GM12878 (cell line): Measurements from ENCODE around the gene POLR2B. TPM values are rescaled to one million over a fixed set of nuclear protein-coding genes. Genes with fewer than 3 reads are reported as not detected.

Experiments
- ATAC-seq: fragments of 200-7000 bp; cut with Tn5 transposase; 3 replicates; pipeline ENCODE4 v1.9.1; 2020; ENCODE audit warnings: mild to moderate bottlenecking, moderate library complexity
- Bru-seq: library from RNA; stranded (reverse); fragments of 400-500 nt; gene quantifications from one replicate; lab custom pipeline; 2021; lab: Mats Ljungman, UMichigan
- BruChase-seq, 2 experiments: library from RNA; stranded (reverse); fragments of 400-500 nt; gene quantifications; one replicate each; lab custom pipeline; 2021; lab: Mats Ljungman, UMichigan
- BruUV-seq: library from RNA; stranded (reverse); fragments of 400-500 nt; replicated peaks from 2 replicates; lab custom pipeline; 2021; lab: Mats Ljungman, UMichigan
- CTCF ChIA-PET: fragments of 300-600 bp; sonication (Branson Sonifier 250); formaldehyde crosslinking; extraction: SDS; loops from one replicate; lab custom pipeline; 2021; ENCODE audit warnings: inconsistent platforms; lab: Yijun Ruan, JAX
- POLR2A ChIA-PET: fragments of 350-600 bp; formaldehyde crosslinking; extraction: SDS; loops from one replicate; lab custom pipeline; 2021; ENCODE audit warnings: inconsistent platforms; lab: Charles Lee
- RAD21 ChIA-PET: fragments of 300-600 bp; sonication (Branson Sonifier 250); formaldehyde crosslinking; loops from one replicate; lab custom pipeline; 2023; ENCODE audit warnings: antibody characterized with exemption; ENCODE audit not compliant: unreplicated experiment; lab: Charles Lee
- SMC1A ChIA-PET: fragments of 300-600 bp; sonication (Branson Sonifier 250); formaldehyde crosslinking; loops from one replicate; lab custom pipeline; 2023; ENCODE audit not compliant: unreplicated experiment, uncharacterized antibody; lab: Charles Lee
- DNase-seq: peaks from one replicate; pipeline ENCODE4 v3.0.0-alpha.2; 2011; ENCODE audit warnings: low read depth, low spot score
- FAIRE-seq: peaks from 3 replicates; lab custom pipeline; 2011; peaks lifted over from hg19 to GRCh38; lab: Jason Lieb, UNC
- H2AFZ ChIP-seq: 2 replicates; pipeline ENCODE4 v1.6.0; 2011; ENCODE audit warnings: low read depth, low read length, control low read depth; ENCODE audit not compliant: control insufficient read depth
- H3K27ac ChIP-seq: 2 replicates; pipeline ENCODE4 v1.5.1; 2011; ENCODE audit warnings: control low read depth; ENCODE audit not compliant: control insufficient read depth, insufficient read depth
- H3K27me3 ChIP-seq, 2 experiments: replicated peaks in 1 of 2; 2 replicates each; pipeline versions ENCODE4 v1.6.0 to v1.6.1; 2011; ENCODE audit warnings: low read length in 1 of 2; ENCODE audit not compliant: control insufficient read depth in 2 of 2, insufficient read depth in 2 of 2
- H3K36me3 ChIP-seq, 2 experiments: 2 replicates each; pipeline ENCODE4 v1.5.1; 2011; ENCODE audit warnings: low read length in 1 of 2; ENCODE audit not compliant: control insufficient read depth in 2 of 2, insufficient read depth in 2 of 2
- H3K4me1 ChIP-seq: 2 replicates; pipeline ENCODE4 v1.6.1; 2011; ENCODE audit warnings: mild to moderate bottlenecking, low read length, moderate library complexity, mixed read lengths; ENCODE audit not compliant: control insufficient read depth, insufficient read depth
- H3K4me2 ChIP-seq: 2 replicates; pipeline ENCODE4 v1.6.0; 2011; ENCODE audit warnings: control low read depth; ENCODE audit not compliant: control insufficient read depth, insufficient read depth
- H3K4me3 ChIP-seq: fragments of 200-600 bp; sonication (generic); 2 replicates; pipeline ENCODE4 v1.5.1; 2016
- H3K79me2 ChIP-seq: 2 replicates; pipeline ENCODE4 v1.6.0; 2011; ENCODE audit warnings: low read length; ENCODE audit not compliant: control insufficient read depth, insufficient read depth
- H3K9ac ChIP-seq: 2 replicates; pipeline ENCODE4 v1.8.0; 2011; ENCODE audit warnings: low read length, control low read depth, mixed read lengths; ENCODE audit not compliant: control insufficient read depth, insufficient read depth
- H3K9me3 ChIP-seq: replicated peaks from 3 replicates; pipeline ENCODE4 v1.5.1; 2011; ENCODE audit warnings: mild to moderate bottlenecking, low read length; ENCODE audit not compliant: control insufficient read depth, insufficient read depth
- H4K20me1 ChIP-seq: 2 replicates; pipeline ENCODE4 v1.6.0; 2011; ENCODE audit not compliant: control insufficient read depth, insufficient read depth
- BHLHE40 ChIP-seq, 2 experiments: fragments of 450-650 bp in 1 of 2; IDR thresholded peaks; 2 replicates each; pipeline ENCODE4 v1.6.1; 2011 to 2017; ENCODE audit warnings: low read depth in 2 of 2, borderline replicate concordance in 1 of 2, improper control_type of control experiment in 1 of 2, low read length in 1 of 2, mild to moderate bottlenecking in 1 of 2
- BMI1 ChIP-seq: fragments of 450-650 bp; IDR thresholded peaks from 2 replicates; pipeline ENCODE4 v1.6.1; 2016; ENCODE audit warnings: mild to moderate bottlenecking, moderate library complexity, borderline replicate concordance
- IKZF2 ChIP-seq, 2 experiments: fragments of 450-650 bp; IDR thresholded peaks; 2 replicates each; pipeline ENCODE4 v1.6.1; 2017; ENCODE audit warnings: mild to moderate bottlenecking in 2 of 2, moderate library complexity in 2 of 2
- NR2F1 ChIP-seq: fragments of 450-650 bp; conservative IDR thresholded peaks from 2 replicates; pipeline ENCODE4 v1.6.1; 2017; ENCODE audit warnings: mild to moderate bottlenecking
- POU2F2 ChIP-seq: IDR thresholded peaks from 3 replicates; pipeline ENCODE4 v1.6.1; 2011; ENCODE audit warnings: low read depth, mild to moderate bottlenecking, low read length, borderline replicate concordance
- REST ChIP-seq: IDR thresholded peaks from 2 replicates; pipeline ENCODE4 v1.6.1; 2012; ENCODE audit warnings: mild to moderate bottlenecking, low read depth, low read length
- STAT1 ChIP-seq: fragments of 450-650 bp; conservative IDR thresholded peaks from 2 replicates; pipeline ENCODE4 v1.6.1; 2014; ENCODE audit warnings: antibody characterized with exemption, mild to moderate bottlenecking
- TAF1 ChIP-seq: IDR thresholded peaks from 2 replicates; pipeline ENCODE4 v1.6.1; 2011; ENCODE audit warnings: mild to moderate bottlenecking, low read depth, low read length, borderline replicate concordance
- WGBS: methylation state at CpG from one replicate; pipeline ENCODE4 v1.1.6; 2016; ENCODE audit warnings: low lambda C conversion rate; ENCODE audit not compliant: insufficient replicate concordance, insufficient coverage; ENCODE audit errors: missing lambda C conversion rate; 5-methylcytosine and 5-hydroxymethylcytosine counted together
- in situ Hi-C: fragments of 300-500 bp; cut with MboI; formaldehyde crosslinking; loops from 9 replicates; pipeline ENCODE4 v1.14.3; 2018; ENCODE audit warnings: mixed read lengths
- intact Hi-C: fragments of 100-400 bp; cut with micrococcal nuclease; formaldehyde crosslinking; loops from one replicate; pipeline ENCODE4 v1.14.2; 2022; ENCODE audit not compliant: unreplicated experiment
- long read RNA-seq, 2 experiments: library from polyadenylated mRNA; unstranded; transcript quantifications; one replicate each; pipeline ENCODE4 v2.0.0, GENCODE V29; 2019 to 2020
- polyA minus RNA-seq, 3 experiments: library from RNA; depleted of rRNA, polyadenylated mRNA; stranded (reverse); fragments of >200 nt; gene quantifications; 2 replicates each; pipeline ENCODE4 v1.2.3, GENCODE V29; 2011
- polyA plus RNA-seq, 11 experiments: library from polyadenylated mRNA; depleted of rRNA in 4 of 11; unstranded in 6 of 11; stranded (reverse) in 5 of 11; fragments of >200 nt; fragmentation: Nextera tagmentation in 4 of 11; fragmentation: Illumina TruSeq in 1 of 11; extraction: Ambion mirVana in 4 of 11; extraction: Trizol in 1 of 11; gene quantifications; 1 replicate in 1 of 11; 2 replicates in 10 of 11; pipeline versions ENCODE4 v1.2.1 to v1.2.3, GENCODE V29; 2011 to 2016; ENCODE audit warnings: inconsistent platforms in 2 of 11, missing spikeins in 2 of 11, low read depth in 1 of 11
- total RNA-seq, 4 experiments: library from RNA; depleted of rRNA in 3 of 4; stranded (reverse); fragments of >200 nt in 3 of 4; fragmentation: Illumina TruSeq in 1 of 4; extraction: Trizol in 1 of 4; gene quantifications; 2 replicates each; pipeline versions ENCODE4 v1.2.1 to v1.2.3, GENCODE V29; 2013 to 2021
- TF ChIP-seq, protein P1 (sequence below): fragments of 150-350 bp; IDR thresholded peaks from 2 replicates; pipeline ENCODE4 v1.6.1; 2016; ENCODE audit warnings: low read depth, low read length

The POLR2B gene
- 155 and 180 TPM in 2 replicates for total RNA-seq (2013; cell fraction: nucleolus; rRNA removed)
- 85.9 and 109 TPM in 2 replicates for total RNA-seq (2014; rRNA removed)
- total RNA-seq (2014; rRNA removed; fragmentation: Illumina TruSeq; extraction: Trizol): 117 and 120 TPM in 2 replicates
- total RNA-seq (2021): 101 and 103 TPM in 2 replicates
- polyA plus RNA-seq (2011; ENCODE audit: low read depth): 45.0 TPM
- 183 and 225 TPM in 2 replicates for polyA plus RNA-seq (2011; rRNA removed)
- 63.6 and 63.9 TPM in 2 replicates for polyA plus RNA-seq (2011; cell fraction: cytosol; rRNA removed)
- polyA plus RNA-seq (2011; cell fraction: nucleus; rRNA removed): 223 and 246 TPM in 2 replicates
- polyA plus RNA-seq (2012): 68.0 and 75.6 TPM in 2 replicates
- 113 and 144 TPM in 2 replicates for polyA plus RNA-seq (2014; fragmentation: Illumina TruSeq; extraction: Trizol)
- polyA plus RNA-seq (2014; fragmentation: Nextera tagmentation; extraction: Ambion mirVana): 10 to 100 TPM; 46.0 to 60.9 TPM
- 85.2 and 110 TPM in 2 replicates for polyA plus RNA-seq (2014; rRNA removed)
- 10 to 100 TPM; 89.3 to 95.2 TPM for polyA plus RNA-seq (2016; fragmentation: Nextera tagmentation; extraction: Ambion mirVana)
- 68.0 and 153 TPM in 2 replicates for polyA minus RNA-seq (2011; rRNA and poly(A)+ RNA removed)
- 35.5 and 39.4 TPM in 2 replicates for polyA minus RNA-seq (2011; cell fraction: cytosol; rRNA and poly(A)+ RNA removed)
- 39.7 and 72.2 TPM in 2 replicates for polyA minus RNA-seq (2011; cell fraction: nucleus; rRNA and poly(A)+ RNA removed)
- Bru-seq, nascent RNA: percentile 91 among the genes with signal in this experiment
- percentile 96 among the genes with signal in this experiment for BruChase-seq, experiment 1, labeled RNA remaining after a 6-hour chase
- BruChase-seq, experiment 2, labeled RNA remaining after a 2-hour chase: percentile 95 among the genes with signal in this experiment
- long read RNA-seq, experiment 1, full-length matches to known transcripts: 26 of 38 reads
- long read RNA-seq, experiment 1, partial matches to known transcripts: 7 of 38 reads
- long read RNA-seq, experiment 1, other reads (novel, unspliced or antisense): 5 of 38 reads
- long read RNA-seq, experiment 2, transcript POLR2B-201 (25 exons, 3,748 nt): major isoform, 12 of 224 reads
- long read RNA-seq, experiment 2, partial matches to known transcripts: 191 of 224 reads
- long read RNA-seq, experiment 2, other reads (novel, unspliced or antisense): 18 of 224 reads

GRCh38 chr4:56978750-56979303, at the start of gene POLR2B:
Gene POLR2B, plus strand, starts transcription at chr4:56978896. Its CDS starts 90 bp downstream, at chr4:56978986.
- ChIA-PET CTCF (interaction anchor here (1.2 to 2.4 kb wide), 5 partner anchors 9 to 185 kb away, joined by 3 to 7 read pairs (median 5); no protein-coding TSS in a partner anchor), SMC1A (interaction anchor here (0.6 to 3.3 kb wide), 11 partner anchors 8 to 543 kb away, joined by 3 to 18 read pairs (median 4); partner anchors contain the start of genes PAICS and REST), RAD21 (interaction anchor here (1.4 to 3.9 kb wide), 4 partner anchors 12 to 543 kb away, joined by 3 to 43 read pairs (median 12); partner anchors contain the start of genes PAICS, PPAT and REST), POLR2A (interaction anchor here (1.0 to 4.1 kb wide), 10 partner anchors 9 to 1433 kb away, joined by 3 to 31 read pairs (median 13); partner anchors contain the start of genes AASDH, PAICS, PPAT and REST)
- intact Hi-C loops: loop anchor here (2.0 to 5.0 kb wide), 2 partner anchors 542 to 1032 kb away; partner anchors contain the start of genes CEP135 and PAICS
- WGBS: under 1% methylated on average over 37 of the region's 37 CpGs
- TSS peak; percentile 87 for BruUV-seq
- ATAC-seq (peak; percentile 67), DNase-seq (peak; percentile 86), FAIRE-seq (peak; percentile 96)
- in situ Hi-C loops: no loop called here
- Histone ChIP-seq H4K20me1 (peaks cover 10% of the 10 kb centered on the region), H3K9ac (peak within 1 kb of the TSS; percentile 98), H3K27me3 (no peaks in the 10 kb centered on the region), H3K9me3 (peaks cover under 1% of the 10 kb centered on the region), H3K27ac (peak within 1 kb of the TSS; percentile 92), H3K4me2 (peak within 1 kb of the TSS; percentile 66), H3K79me2 (peaks cover 83% of the 10 kb centered on the region), H3K36me3 (no peaks in the 10 kb centered on the region; a peak in 1 of 4 replicates), H3K4me3 (peak within 1 kb of the TSS; percentile 92), H2AFZ (peak within 1 kb of the TSS; percentile 87), H3K4me1 (peaks cover 4% of the 10 kb centered on the region)
- TF ChIP-seq IKZF2 (IDR thresholded peaks at IDR 0.05) (peak; percentile 26 to 39; a peak in 2 of 4 replicates), STAT1 (no peak), NR2F1 (peak; percentile 97; the same call in 1 of the 2 replicates), REST (no peak), BHLHE40 (IDR thresholded peaks at IDR 0.05; ENCODE audit: borderline replicate concordance in 1 of 2, low read depth in 2 of 2, low read length in 1 of 2) (peak in 1 of 2 experiments; percentile 45; a peak in 2 of 4 replicates), BMI1 (no peak), POU2F2 (peak; percentile 69; the same call in 1 of the 3 replicates), TAF1 (peak; percentile 76; the same call in 1 of the 2 replicates)
- TF ChIP-seq, protein P1, sequence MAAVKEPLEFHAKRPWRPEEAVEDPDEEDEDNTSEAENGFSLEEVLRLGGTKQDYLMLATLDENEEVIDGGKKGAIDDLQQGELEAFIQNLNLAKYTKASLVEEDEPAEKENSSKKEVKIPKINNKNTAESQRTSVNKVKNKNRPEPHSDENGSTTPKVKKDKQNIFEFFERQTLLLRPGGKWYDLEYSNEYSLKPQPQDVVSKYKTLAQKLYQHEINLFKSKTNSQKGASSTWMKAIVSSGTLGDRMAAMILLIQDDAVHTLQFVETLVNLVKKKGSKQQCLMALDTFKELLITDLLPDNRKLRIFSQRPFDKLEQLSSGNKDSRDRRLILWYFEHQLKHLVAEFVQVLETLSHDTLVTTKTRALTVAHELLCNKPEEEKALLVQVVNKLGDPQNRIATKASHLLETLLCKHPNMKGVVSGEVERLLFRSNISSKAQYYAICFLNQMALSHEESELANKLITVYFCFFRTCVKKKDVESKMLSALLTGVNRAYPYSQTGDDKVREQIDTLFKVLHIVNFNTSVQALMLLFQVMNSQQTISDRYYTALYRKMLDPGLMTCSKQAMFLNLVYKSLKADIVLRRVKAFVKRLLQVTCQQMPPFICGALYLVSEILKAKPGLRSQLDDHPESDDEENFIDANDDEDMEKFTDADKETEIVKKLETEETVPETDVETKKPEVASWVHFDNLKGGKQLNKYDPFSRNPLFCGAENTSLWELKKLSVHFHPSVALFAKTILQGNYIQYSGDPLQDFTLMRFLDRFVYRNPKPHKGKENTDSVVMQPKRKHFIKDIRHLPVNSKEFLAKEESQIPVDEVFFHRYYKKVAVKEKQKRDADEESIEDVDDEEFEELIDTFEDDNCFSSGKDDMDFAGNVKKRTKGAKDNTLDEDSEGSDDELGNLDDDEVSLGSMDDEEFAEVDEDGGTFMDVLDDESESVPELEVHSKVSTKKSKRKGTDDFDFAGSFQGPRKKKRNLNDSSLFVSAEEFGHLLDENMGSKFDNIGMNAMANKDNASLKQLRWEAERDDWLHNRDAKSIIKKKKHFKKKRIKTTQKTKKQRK: no peak
